DOHH2 (cell line): ENCODE data around the gene PSME1.

Experiments used
- H3F3A ChIP-seq: fragments of 200-600 bp; sonication (generic), shearing (Covaris generic); 2 replicates; pipeline ENCODE4 v1.6.0; 2016; ENCODE audit warnings: antibody characterized with exemption, mild to moderate bottlenecking; ENCODE audit not compliant: control insufficient read depth, insufficient read depth
- H3K27ac ChIP-seq: fragments of 200-600 bp; sonication (generic); 2 replicates; pipeline ENCODE4 v1.5.1; 2014; ENCODE audit warnings: low read depth, mild to moderate bottlenecking, low read length, moderate library complexity
- H3K27me3 ChIP-seq: fragments of 200-600 bp; sonication (generic); 2 replicates; pipeline ENCODE4 v1.6.1; 2014; ENCODE audit warnings: mild to moderate bottlenecking, low read length, mixed read lengths; ENCODE audit not compliant: control insufficient read depth
- H3K36me3 ChIP-seq: fragments of 200-600 bp; sonication (generic); 2 replicates; pipeline ENCODE4 v1.6.1; 2014; ENCODE audit warnings: mild to moderate bottlenecking, low read length, moderate library complexity, mixed read lengths; ENCODE audit not compliant: control insufficient read depth
- H3K4me1 ChIP-seq: fragments of 200-600 bp; sonication (generic); 2 replicates; pipeline ENCODE4 v1.6.1; 2014; ENCODE audit warnings: mild to moderate bottlenecking, low read length, mixed read lengths; ENCODE audit not compliant: control insufficient read depth
- H3K4me2 ChIP-seq: fragments of 200-600 bp; sonication (generic); 2 replicates; pipeline ENCODE4 v1.6.0; 2014; ENCODE audit warnings: mild to moderate bottlenecking, low read length, moderate library complexity
- H3K4me3 ChIP-seq: fragments of 200-600 bp; sonication (generic); 2 replicates; pipeline ENCODE4 v1.5.1; 2014; ENCODE audit warnings: mild to moderate bottlenecking, low read length, mixed read lengths
- H3K79me2 ChIP-seq: fragments of 200-600 bp; sonication (generic); 2 replicates; pipeline ENCODE4 v1.6.1; 2014; ENCODE audit warnings: mild to moderate bottlenecking, low read length, mixed read lengths; ENCODE audit not compliant: control insufficient read depth
- H3K9me2 ChIP-seq: fragments of 200-600 bp; sonication (generic); replicated peaks from 2 replicates; pipeline ENCODE4 v1.6.1; 2014; ENCODE audit warnings: mild to moderate bottlenecking, low read length, mixed read lengths; ENCODE audit not compliant: control insufficient read depth
- H3K9me3 ChIP-seq: fragments of 200-600 bp; sonication (generic); 2 replicates; pipeline ENCODE4 v1.6.1; 2014; ENCODE audit warnings: antibody characterized with exemption, low read length, mixed read lengths; ENCODE audit not compliant: control insufficient read depth, insufficient read depth
- H4K20me1 ChIP-seq: fragments of 200-600 bp; sonication (generic); 2 replicates; pipeline ENCODE4 v1.6.0; 2014; ENCODE audit warnings: low read depth, mild to moderate bottlenecking, antibody characterized with exemption, low read length, moderate library complexity; ENCODE audit not compliant: control insufficient read depth, insufficient read depth
- EZH2phosphoT487 ChIP-seq: fragments of 200-600 bp; sonication (generic); IDR thresholded peaks from 2 replicates; pipeline ENCODE4 v1.6.1; 2017; ENCODE audit warnings: borderline replicate concordance, mild to moderate bottlenecking, antibody characterized with exemption, low read length, moderate library complexity, mixed read lengths
- TF ChIP-seq, protein P1 (sequence below): fragments of 200-600 bp; sonication (generic); IDR thresholded peaks from one replicate; pipeline ENCODE4 v1.5.1; 2014; ENCODE audit warnings: antibody characterized with exemption, mild to moderate bottlenecking, low read depth, low read length; ENCODE audit not compliant: poor library complexity, severe bottlenecking

The PSME1 gene

DNA sequence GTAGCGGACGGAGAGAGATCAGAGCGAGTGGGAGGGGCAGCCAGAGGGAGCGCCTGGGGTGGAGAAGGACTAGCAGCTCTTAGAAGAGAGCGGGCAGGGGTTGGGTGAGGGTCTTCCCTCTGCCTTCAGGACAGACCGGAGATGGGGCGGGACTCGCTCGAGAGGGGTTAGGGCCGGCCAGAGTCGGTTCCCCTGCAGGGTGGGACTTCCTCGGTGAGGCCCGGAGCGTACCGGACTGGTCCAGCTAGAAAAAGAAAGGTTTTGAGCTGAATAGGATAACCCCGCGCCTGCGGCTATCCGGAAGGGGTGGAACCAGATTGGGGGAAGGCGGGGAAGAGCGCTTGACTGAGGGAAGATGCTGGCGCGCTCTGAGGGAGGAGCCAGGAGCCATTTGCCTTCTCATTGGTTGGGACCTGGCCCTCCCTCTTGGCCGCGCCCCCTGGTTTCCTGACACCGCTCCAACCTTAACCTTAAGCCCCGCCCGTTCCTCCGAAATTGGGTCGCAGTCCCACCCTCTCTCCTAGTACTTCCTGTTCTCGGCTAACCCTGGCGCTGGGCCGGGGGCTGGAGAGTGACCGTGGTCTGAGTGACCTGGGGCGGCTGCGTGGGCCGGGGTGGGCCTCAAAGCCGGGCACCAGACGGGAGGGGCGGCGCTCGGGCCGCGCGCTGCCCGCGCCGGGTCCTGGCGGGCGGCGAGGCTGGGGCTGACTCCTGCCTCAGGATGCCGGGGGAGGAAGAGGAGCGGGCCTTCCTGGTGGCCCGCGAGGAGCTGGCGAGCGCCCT lies 11.2 kb downstream of the PSME1 start, which contains the start of gene RNF31:
RNF31 (plus strand) TSS at position 521 of the 783 bp plus-strand sequence; CDS start at position 722, 201 bp downstream.
- Histone ChIP-seq H3K36me3 (peaks cover 66% of the 10 kb centered on the region), H3K27me3 (no peaks in the 10 kb centered on the region), H3K4me2 (peak within 1 kb of the TSS; percentile 99), H3K9me3 (no peaks in the 10 kb centered on the region), H3F3A (0 out of 2 replicates have a peak, but pooled peaks cover 3% of the 10 kb centered on the region), H3K4me3 (peak within 1 kb of the TSS; percentile 82), H3K79me2 (peaks cover 39% of the 10 kb centered on the region), H3K27ac (peak within 1 kb of the TSS; percentile 76), H3K4me1 (peaks cover 26% of the 10 kb centered on the region), H3K9me2 (no peaks in the 10 kb centered on the region), H4K20me1 (peaks cover 3% of the 10 kb centered on the region; the same call in 1 of the 2 replicates)
- TF ChIP-seq, protein P1, sequence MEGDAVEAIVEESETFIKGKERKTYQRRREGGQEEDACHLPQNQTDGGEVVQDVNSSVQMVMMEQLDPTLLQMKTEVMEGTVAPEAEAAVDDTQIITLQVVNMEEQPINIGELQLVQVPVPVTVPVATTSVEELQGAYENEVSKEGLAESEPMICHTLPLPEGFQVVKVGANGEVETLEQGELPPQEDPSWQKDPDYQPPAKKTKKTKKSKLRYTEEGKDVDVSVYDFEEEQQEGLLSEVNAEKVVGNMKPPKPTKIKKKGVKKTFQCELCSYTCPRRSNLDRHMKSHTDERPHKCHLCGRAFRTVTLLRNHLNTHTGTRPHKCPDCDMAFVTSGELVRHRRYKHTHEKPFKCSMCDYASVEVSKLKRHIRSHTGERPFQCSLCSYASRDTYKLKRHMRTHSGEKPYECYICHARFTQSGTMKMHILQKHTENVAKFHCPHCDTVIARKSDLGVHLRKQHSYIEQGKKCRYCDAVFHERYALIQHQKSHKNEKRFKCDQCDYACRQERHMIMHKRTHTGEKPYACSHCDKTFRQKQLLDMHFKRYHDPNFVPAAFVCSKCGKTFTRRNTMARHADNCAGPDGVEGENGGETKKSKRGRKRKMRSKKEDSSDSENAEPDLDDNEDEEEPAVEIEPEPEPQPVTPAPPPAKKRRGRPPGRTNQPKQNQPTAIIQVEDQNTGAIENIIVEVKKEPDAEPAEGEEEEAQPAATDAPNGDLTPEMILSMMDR: no peak
- no peak for TF ChIP-seq EZH2phosphoT487

DNA sequence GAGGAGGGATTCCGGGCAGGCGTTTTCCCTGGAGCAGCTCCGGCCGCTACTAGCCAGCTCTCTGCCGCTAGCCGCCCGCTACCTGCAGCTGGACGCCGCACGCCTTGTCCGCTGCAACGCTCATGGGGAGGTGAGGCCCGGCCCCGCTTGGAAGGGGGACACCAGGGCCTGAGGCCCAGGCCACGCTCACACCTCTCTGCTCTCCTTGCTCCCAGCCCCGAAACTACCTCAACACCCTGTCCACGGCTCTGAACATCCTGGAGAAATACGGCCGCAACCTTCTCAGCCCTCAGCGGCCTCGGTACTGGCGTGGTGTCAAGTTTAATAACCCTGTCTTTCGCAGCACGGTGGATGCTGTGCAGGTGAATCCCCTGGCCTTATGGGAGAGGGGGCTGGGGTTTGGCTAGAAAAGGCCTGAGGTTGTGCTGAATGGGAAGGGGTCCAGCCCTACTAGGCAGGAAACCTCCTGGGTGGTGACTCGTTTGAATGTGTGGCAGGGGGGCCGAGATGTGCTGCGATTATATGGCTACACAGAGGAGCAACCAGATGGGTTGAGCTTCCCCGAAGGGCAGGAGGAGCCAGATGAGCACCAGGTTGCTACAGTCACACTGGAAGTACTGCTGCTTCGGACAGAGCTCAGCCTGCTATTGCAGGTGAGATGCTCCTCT lies 11.9 kb downstream of the PSME1 start:
- Histone ChIP-seq H4K20me1 (peaks cover 3% of the 10 kb centered on the region; the same call in 1 of the 2 replicates), H3K27me3 (no peaks in the 10 kb centered on the region), H3K9me3 (no peaks in the 10 kb centered on the region), H3F3A (0 out of 2 replicates have a peak, but pooled peaks cover 3% of the 10 kb centered on the region), H3K4me2 (peak overlapping the region; percentile 99), H3K79me2 (peaks cover 39% of the 10 kb centered on the region), H3K9me2 (no peaks in the 10 kb centered on the region), H3K4me1 (peaks cover 24% of the 10 kb centered on the region), H3K36me3 (peaks cover 66% of the 10 kb centered on the region), H3K27ac (0 out of 2 replicates have a peak overlapping the region, but pooled peaks have one; percentile 15), H3K4me3 (peak overlapping the region; percentile 82)
- TF ChIP-seq, protein P1: no peak

DNA sequence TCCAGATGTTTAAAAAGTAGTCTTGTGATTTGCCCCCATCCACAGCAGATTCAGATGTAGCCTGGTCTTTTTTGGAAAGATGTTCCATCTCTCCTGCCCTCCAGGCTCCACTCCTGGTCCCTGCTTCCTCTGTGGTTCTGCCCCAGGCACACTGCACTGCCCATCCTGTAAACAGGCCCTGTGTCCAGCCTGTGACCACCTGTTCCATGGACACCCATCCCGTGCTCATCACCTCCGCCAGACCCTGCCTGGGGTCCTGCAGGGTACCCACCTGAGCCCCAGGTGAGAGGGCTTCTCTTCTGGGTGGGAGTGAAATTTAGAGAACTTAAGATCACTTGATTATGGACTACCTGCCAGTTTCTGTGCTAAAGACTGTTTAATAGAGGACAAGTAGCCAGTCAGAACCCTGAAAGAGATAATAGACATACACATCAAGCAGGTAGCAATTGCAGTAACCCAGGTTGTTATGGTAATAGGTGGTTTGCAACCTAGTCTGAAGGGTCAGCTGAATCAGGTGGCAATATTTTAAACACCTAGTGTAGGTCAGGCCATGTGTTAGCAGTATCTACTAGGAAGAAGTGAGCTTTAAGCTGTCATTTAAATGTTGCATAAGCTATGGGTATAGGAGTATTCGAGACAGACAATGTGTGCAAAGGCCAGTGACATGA lies 13.4 kb downstream of the PSME1 start:
- TF ChIP-seq EZH2phosphoT487: no peak
- TF ChIP-seq, protein P1: no peak
- no peaks in the 10 kb centered on the region for H3K9me2 ChIP-seq
- 0 out of 2 replicates have a peak, but pooled peaks cover 3% of the 10 kb centered on the region for H3F3A ChIP-seq
- no peaks in the 10 kb centered on the region for H3K9me3 ChIP-seq
- H4K20me1 ChIP-seq: peaks cover 3% of the 10 kb centered on the region; the same call in 1 of the 2 replicates
- no peak overlapping the region for H3K4me3 ChIP-seq
- no peaks in the 10 kb centered on the region for H3K27me3 ChIP-seq
- H3K4me2 ChIP-seq: no peak overlapping the region
- peaks cover 24% of the 10 kb centered on the region for H3K4me1 ChIP-seq
- H3K27ac ChIP-seq: no peak overlapping the region
- peaks cover 52% of the 10 kb centered on the region for H3K36me3 ChIP-seq
- H3K79me2 ChIP-seq: peaks cover 39% of the 10 kb centered on the region
